Measurements from ENCODE around the gene TLR9.
A peak's percentile ranks its signal among the peaks of the same experiment; 100 is the strongest.

The TLR9 gene

GRCh38 chr3:52216585-52217408 is 8.6 kb downstream of the TLR9 start:
- no peak for DNase-seq (ENCODE audit: low spot score)

DNA sequence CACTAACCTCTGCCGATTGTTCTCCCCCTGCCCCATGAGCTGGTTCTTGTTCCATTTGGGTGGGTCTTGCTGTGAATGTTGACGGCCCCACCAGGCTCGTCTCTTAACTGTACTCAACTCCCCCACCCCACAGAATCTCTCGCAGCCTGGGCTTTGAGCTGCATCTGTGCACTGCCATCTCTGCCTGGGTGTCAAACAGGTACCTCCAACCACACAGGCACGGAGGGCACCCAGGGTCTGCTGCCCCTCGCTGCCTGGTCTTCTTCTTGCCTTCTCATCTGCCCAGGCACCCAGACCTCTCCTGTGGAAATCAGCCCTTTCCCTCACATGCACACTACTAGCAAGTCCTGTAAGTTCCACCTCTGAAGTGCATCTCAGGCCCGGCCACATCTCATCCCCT is 10.1 kb downstream of the TLR9 start:
- DNase-seq (ENCODE audit: low spot score) = no peak

DNA sequence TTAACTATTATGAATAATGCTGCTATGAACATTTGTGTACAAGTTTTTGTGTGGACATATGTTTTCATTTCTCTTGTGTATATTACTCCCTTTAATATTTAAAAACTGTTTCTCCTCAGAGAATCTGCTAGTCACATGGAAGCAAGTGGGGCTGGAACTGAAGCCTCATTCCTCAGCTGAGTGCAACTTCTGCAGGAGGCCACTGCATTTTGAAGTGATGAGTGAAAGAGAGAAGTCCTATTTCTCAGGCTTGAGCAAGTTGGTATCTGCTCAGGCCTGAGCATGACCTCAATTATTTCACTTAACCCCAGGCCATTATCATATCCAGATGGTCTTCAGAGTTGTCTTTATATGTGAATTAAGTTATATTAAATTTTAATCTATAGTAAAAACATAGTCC is 11.5 kb downstream of the TLR9 start:
- DNase-seq (ENCODE audit: low spot score) = no peak

GRCh38 chr3:52213005-52213404 is 12.4 kb downstream of the TLR9 start:
- no peak for DNase-seq (ENCODE audit: low spot score)

DNA sequence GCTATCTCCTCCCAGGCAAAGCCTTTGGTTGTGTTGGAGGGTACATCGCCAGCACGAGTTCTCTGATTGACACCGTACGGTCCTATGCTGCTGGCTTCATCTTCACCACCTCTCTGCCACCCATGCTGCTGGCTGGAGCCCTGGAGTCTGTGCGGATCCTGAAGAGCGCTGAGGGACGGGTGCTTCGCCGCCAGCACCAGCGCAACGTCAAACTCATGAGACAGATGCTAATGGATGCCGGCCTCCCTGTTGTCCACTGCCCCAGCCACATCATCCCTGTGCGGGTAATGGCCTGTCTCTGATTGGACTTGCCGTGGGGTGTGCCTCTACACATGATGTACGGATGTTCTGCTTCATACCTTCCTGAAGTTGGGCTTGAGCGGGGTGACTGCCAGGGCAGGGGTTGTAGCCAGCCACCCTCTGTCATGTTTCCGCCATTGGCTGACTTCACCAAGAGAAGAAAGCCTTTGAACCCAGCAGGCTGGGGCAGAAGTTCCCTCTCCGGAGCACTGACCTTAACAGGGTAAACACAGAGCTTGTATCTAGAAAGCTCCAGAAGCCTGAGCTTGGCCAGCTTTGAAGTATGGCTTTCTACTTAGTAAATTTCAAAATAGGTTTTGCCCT is 14.1 kb downstream of the TLR9 start:
- no peak for DNase-seq (ENCODE audit: low spot score)

GRCh38 chr3:52210550-52211046 is 14.8 kb downstream of the TLR9 start:
- DNase-seq (ENCODE audit: low spot score) = no peak

DNA sequence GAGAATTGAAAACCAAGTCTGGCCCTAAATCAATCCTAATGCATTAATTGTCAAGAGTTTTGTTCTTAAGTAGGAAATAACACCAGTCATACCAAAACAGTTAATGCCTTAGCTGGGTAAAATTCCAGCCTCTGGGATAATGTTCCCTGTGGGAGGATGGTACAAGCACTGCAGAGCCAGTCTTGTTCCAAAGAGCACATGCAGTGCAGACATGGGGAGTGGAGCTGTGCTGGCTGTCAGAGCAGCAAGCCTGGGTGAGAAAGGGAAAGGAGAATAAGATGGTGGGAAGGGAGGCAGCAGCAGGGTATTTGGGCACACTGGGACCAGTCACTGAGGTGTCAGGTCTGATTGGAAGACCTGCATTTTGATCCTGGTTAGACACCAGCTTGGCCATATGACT is 15.4 kb downstream of the TLR9 start:
- no peak for DNase-seq (ENCODE audit: low spot score)

DNA sequence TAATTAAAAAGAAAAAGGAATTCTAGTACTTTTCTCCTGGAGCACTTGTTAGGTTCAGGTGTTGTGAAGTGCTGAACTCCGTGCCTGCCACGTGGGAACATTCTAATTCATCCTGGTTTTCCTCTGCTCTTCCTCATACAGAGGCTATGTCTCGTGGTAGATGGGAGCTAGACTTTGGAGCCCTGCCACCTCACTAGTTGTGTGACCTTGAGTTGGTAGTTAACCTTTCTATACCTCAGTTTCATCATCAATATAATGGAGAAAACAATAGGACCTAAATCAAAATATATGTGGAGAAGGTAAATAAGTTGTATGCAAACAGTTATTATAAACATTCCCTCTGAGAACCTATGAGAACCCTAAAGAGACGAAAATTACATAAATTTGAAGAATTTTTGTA is 16.9 kb downstream of the TLR9 start:
- no peak for DNase-seq (ENCODE audit: low spot score)

DNA sequence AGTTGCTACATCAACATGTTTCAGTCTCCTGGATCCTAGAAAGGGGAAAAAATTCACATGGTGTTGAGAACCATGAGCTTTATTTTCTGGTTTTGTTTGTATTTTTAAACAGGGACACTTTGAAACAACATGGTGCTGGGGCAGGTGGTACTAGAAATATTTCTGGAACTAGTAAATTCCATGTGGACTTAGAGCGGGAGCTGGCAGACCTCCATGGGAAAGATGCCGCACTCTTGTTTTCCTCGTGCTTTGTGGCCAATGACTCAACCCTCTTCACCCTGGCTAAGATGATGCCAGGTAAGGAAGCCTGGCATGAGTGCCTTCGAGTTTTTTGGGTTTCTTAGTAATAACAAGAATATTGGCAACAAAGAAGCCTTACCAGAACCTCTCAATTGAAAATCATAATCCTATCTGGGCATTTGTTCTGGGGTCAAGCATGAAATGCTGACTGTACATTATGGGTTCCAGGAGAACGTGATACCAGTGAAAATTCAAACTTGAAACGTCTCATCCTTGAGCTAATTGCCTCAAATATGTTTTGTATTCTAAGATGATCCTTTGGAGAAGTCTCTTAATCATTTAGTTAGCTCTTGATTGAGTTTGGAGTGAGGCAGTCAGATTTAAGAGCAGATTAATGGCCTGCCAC is 19.6 kb downstream of the TLR9 start:
- no peak for DNase-seq (ENCODE audit: low spot score)

DNA sequence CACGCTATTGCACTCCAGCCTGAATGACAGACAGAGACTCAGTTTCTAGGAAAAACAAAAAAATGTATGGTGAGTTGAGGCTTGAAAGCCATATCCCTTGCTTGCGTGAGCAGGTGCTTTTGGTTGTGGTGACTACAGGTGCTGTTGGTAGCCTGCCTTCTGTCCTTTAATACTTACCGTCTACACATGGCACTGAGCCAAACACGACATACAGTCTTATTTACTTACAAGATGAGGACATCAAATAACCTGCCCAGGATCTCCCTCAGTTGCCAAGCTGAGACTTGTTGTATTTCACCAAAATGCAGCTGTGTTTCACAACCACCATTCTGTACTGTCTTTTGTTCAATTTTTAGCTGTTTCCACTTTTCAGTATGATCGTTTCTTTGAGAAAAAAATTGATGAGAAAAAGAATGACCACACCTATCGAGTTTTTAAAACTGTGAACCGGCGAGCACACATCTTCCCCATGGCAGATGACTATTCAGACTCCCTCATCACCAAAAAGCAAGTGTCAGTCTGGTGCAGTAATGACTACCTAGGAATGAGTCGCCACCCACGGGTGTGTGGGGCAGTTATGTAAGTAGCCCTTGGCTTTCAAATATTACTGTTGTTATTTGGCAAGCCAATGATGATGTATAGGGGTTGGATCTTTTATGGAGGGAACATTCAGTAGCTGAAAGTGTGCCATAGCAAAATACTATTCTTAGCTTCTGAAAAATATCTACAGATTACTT is 20.9 kb downstream of the TLR9 start:
- peak; percentile 45 for DNase-seq (ENCODE audit: low spot score)

- DNase-seq (ENCODE audit: low spot score) = no peak
Observed at GRCh38 chr3:52203701-52204100, 21.7 kb downstream of the TLR9 start.

- DNase-seq (ENCODE audit: low spot score) = no peak
Observed at GRCh38 chr3:52202384-52203077, 22.9 kb downstream of the TLR9 start.

- peak; percentile 21 for DNase-seq (ENCODE audit: low spot score)
Observed at GRCh38 chr3:52200981-52201679, 24.3 kb downstream of the TLR9 start.

DNA sequence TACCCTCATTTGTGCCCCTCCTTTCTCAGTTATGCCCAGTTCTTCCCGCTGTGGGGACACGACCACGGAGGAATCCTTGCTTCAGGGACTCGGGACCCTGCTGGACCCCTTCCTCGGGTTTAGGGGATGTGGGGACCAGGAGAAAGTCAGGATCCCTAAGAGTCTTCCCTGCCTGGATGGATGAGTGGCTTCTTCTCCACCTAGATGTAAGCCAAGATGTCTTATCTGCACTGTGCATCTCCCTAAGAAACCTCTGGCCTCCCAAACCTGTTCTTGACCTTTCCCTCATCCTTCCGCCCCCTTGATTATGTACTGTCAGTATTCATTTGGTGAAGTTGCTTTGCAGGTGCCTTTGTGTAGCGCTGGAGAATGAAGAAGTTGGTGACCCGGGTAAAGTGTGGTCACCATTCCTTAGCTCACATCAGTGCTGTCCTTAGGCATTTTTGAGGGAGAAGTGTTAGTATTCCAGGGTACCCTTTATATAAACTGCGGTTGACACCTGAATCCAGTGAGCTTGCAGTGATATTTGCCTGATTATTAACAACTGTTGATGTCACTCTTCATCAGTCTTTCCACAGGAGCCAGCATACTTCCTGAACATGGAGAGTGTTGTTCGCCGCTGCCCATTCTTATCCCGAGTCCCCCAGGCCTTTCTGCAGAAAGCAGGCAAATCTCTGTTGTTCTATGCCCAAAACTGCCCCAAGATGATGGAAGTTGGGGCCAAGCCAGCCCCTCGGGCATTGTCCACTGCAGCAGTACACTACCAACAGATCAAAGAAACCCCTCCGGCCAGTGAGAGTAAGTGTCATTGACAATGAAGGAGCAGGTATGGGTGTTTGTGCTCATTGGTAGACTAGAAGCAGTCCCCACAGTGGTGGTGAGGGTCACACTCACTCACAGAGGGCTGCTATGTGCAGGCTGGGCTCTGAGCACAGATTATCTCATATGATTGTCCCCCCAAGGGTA is 26.5 kb downstream of the TLR9 start:
- no peak for DNase-seq (ENCODE audit: low spot score)

- peak; percentile 90 for DNase-seq (ENCODE audit: low spot score)
Observed at GRCh38 chr3:52197842-52198625, 27.4 kb downstream of the TLR9 start, which contains the start of gene ALAS1. Gene ALAS1, plus strand, starts transcription at chr3:52198160. Its CDS starts 1,082 bp downstream, at chr3:52199242.

GRCh38 chr3:52197499-52197841 is 28.0 kb downstream of the TLR9 start:
- no peak for DNase-seq (ENCODE audit: low spot score)

GRCh38 chr3:52196977-52197376 is 28.5 kb downstream of the TLR9 start:
- no peak for DNase-seq (ENCODE audit: low spot score)

DNA sequence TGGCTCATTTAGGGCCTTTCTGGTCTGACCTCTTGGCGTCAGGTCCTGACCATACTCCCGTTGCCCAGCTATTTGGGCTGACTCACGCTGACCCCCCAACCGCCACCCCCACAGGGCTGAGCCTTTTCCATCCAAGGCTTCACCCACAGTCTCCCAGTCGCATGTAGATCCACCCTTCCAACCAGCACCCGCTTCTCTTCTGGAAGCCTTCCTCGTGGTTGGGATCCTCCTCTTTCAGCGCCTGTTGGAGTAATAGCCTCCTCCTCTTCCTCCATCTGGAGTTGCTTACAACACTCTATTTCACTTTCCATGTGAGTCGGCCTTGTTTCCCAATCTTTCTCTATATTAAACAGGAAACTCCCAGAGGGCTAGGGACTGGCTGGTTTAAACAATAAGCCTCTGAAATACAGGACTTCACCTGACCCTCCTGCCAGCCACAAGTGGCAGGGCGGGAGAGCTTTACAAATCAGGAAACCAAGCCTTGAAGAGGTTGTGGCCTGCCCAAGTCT is 29.6 kb downstream of the TLR9 start:
- no peak for DNase-seq (ENCODE audit: low spot score)

DNA sequence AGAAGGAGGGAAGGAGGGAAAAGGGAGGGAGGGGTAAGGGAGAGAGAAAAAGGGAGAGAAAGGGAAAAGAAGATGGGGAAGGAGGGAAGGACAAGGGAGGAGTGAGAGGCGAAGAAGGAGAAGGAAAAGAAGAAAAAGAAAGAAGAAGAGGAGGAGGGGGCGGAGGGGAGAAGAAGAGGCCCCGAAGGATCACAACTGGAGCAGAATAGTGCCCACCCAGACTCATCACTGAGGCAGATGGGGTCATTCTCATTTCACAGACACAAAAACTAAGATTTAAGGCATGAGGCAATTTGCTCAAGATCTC is 30.2 kb downstream of the TLR9 start:
- DNase-seq (ENCODE audit: low spot score) = no peak

Data from RKO (cell line).